Stimulated activated CD4-positive, alpha-beta T cell treated with anti-CD3 and anti-CD28 coated beads, TNF-alpha, amount 100 ng/mL, for 4 hours (primary cell): ENCODE measurements around the gene DIRAS2.

Experiments used
- DNase-seq, 3 experiments: peaks; one replicate each; pipeline ENCODE4 v3.0.0-alpha.2; 2020; ENCODE audit warnings: low read depth in 3 of 3

DIRAS2 gene

DNA sequence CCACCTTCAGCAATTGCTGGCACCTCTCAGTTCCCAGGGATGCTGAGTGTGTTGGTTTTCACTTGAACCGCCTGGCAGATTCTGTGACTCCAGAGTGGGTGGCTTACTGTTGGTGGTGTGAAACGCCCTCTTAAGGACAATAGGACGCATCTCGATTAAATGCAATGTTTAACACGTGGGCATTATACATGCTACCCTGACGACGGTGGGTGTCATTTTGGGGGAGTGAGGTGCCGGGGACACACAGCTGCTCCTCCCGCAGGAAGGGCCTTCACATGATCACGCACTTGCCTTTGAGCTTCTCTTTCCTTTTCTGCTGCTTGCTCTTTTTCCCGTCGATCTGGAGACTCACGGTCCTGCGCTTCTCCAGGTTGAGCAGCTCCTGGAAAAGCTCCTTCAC lies 29.7 kb downstream of the DIRAS2 start:
- no peak for DNase-seq

GRCh38 chr9:90611568-90611967 lies 31.1 kb downstream of the DIRAS2 start:
- no peak for DNase-seq

DNA sequence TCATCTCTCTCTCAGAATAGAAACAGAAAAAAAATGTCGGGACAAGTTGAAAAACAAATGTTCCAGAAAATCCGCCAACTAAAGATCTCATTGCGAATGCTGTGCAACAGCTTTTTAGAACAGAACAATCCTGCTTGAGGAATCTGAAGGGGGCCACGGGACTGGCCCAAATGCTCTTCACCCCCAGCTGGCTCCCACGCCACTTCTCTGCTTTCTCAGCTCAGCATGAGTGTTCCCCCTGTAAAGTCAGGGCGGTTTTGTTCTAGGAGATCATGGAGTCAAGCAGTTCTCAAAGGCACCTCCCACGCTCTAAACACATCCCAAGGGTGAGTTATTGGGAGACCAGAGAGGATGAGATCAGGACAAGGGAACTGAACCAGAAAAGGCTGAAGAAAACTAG lies 31.5 kb downstream of the DIRAS2 start:
- no peak for DNase-seq

DNA sequence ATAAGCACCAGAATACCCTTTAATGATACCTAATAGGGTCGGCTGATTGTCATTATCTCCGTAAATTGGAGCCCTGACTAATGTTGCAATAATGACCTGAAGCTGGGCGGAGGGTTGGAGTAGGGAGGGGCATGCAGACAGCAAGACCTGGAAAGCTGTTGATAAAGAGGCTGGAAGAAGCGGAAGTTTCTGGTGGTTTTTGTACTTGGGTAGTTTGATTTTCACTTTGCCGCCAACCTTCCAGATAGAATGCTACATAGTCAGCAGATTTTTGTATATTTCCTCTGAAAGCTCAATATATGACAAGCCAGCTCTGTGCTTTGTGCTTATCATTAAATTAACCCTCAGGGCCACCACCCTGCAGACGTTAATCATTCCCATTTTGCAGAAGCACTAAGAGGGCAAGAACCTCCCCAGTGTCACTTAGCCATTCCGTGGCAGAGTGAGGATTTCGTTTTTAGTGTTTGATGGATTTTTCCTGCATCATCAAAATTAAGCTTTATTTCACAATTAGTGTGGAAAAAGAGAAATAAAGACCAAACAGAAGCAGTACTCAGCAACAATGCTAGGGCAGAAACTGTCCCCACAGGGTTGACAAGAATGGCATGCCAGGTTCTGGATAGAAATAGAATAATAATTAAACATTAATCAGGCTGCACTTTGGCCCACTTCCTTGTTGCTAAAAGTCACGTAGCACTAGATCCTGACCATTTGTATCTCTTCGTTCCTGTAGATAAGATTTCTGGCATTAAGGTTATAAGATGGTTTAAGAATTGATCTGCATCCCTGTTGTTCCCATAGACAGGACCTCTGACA lies 34.7 kb downstream of the DIRAS2 start:
- no peak for DNase-seq

DNA sequence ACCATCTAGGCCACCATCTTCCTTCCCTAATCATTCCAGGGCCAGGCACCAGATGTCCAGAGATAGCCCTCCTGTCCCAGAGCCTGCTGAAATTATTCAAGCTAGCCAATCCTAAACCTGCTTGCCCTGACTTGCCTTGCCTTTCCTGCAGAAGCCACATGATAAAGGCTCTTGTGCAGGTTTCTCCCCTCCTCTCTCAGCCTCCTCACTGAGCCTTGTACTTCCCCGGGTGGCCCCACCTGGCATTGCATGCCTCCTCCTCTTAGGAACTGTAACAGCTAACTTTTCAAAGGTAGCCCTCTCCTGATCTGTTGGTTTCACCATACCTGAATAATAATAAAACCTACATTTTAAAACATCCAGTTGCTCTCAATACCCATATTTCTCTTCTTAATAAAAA lies 42.6 kb downstream of the DIRAS2 start:
- DNase-seq: no peak

DNA sequence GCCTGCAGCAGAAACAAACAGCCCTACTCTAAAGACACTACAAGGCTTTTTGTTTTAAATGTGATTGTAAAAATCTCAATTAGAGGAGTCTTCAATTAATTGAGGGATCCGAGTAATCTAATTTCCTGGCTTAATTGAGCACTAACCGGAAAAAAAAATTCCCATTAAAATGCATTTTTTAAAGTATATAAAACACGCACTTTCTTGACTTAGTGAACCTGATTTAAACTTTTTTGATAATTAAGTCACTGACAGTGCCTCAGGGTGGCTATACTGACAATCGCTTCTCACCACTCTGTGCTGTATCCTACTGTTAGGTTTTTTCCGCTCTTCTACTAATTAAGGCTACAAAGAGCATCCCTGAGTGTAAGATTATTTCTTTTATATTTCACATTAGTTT lies 44.4 kb downstream of the DIRAS2 start:
- DNase-seq: no peak

DNA sequence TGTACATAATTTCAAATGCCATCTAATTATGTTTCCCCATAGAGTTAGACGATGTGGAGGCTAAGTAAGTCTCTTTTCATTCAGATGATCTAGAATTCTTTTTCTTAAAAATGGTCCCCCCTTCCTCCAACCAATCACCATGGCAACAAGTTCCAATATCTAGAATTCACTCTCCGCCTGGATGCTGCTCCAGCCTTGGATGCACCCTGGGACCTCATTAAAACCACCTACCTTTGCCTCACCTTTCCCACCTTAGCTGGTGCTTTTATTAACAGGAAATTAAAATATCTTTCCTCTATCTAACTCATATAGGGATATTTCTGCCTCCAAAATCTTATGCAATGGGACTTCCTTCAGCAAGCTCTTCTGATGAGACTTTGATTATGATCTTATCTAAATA lies 49.0 kb downstream of the DIRAS2 start:
- no peak for DNase-seq

DNA sequence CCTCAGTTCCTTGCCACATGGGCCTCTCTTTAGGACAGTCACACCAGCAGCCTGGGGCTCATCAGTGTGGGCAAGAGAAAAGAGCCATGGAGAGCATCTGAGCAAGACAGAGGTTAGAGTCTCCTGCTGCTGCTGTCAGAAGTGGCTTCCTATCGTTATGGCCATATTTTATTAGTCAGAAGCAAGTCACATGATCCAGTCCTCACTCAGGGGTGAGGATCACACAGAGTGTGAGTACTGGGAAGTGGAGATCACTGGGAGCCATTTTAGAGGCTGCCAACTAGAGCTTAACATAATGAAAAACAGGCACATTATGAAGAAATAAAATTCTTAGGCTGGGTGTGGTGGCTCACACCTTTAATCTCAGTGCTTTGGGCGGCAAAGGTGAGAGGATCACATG lies 62.0 kb downstream of the DIRAS2 start:
- DNase-seq: no peak

DNA sequence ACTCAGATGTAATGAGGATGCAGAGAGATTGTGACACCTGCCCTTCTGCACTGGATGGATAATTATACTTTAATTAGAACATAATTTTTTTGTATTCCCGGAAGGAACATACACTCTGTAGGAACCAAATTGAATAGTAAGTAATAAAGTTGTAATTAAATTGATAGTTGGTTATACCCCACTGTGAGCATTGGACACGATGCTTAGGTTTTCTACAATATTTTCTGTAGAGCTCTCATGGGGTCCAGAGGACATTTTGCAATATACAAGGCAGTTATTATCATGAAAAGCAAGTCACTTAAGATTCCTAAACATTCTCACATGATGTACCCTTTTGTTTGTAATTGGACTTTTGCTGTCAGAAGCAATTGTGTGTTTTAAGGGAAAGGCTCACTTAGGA lies 63.4 kb downstream of the DIRAS2 start:
- DNase-seq: no peak

- no peak for DNase-seq
Measured at GRCh38 chr9:90578126-90578815, 64.4 kb downstream of the DIRAS2 start.

DNA sequence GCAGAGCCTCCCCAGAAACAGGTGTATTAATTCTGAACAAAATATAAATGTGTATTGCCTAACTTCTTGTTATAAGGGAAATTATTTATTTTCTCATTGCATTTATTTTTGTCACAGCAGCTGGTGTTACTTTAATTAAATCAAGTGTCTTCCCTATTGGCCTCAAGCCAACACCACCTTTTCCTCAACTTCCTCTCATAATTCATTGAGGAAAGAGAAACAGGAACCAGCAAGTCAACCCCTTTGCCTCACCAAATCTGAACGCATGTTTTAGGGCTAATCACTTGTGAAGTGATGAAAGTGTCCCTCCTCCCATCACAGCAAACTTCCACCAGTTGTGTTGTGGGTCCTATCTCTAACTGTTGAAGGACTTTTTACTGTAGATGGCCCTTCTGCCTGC lies 73.1 kb downstream of the DIRAS2 start:
- DNase-seq: no peak

DNA sequence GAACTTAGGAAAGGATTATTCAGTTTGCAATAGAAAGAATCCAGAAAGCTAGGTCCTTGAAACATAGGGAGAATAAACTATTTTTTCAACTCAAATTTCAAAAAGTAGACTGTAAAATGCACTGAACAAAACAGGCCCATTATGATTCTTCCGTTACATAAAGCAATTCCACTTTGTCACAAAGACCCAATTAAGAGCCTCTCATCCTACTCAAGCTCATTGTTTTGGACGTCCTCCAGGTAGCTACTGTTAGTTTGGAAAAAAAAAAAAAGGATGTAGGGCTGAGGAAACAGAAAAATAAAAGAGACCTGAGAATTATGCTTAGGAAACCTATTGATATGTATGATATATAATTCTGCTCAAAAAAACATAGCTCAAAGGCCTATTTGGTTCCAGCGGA lies 74.0 kb downstream of the DIRAS2 start:
- DNase-seq: no peak

GRCh38 chr9:90562229-90562628 lies 80.4 kb downstream of the DIRAS2 start:
- DNase-seq: no peak
